GM12892 (cell line): ENCODE measurements around the gene PCDHGA1.
"Not testable (repeated sequence)": the region's sequence is repeated elsewhere in the genome, so short reads cannot be mapped to it uniquely, and the experiment has no call there.

Experiments used
- DNase-seq: peaks from one replicate; pipeline ENCODE4 v3.0.0; 2011; ENCODE audit not compliant: insufficient read length
- FAIRE-seq: peaks from 2 replicates; lab custom pipeline; 2011; peaks lifted over from hg19 to GRCh38; lab: Jason Lieb, UNC
- POLR2A ChIP-seq: IDR thresholded peaks from 2 replicates; pipeline ENCODE4 v1.6.1; 2011; ENCODE audit warnings: low read depth, low read length, control low read depth
- POLR2AphosphoS5 ChIP-seq: IDR thresholded peaks from 2 replicates; pipeline ENCODE4 v1.6.1; 2011; ENCODE audit warnings: low read depth, low read length, control low read depth
- TAF1 ChIP-seq: IDR thresholded peaks from 2 replicates; pipeline ENCODE4 v1.6.1; 2011; ENCODE audit warnings: low read depth, mild to moderate bottlenecking, control low read depth, low read length, borderline replicate concordance

Gene PCDHGA1

DNA sequence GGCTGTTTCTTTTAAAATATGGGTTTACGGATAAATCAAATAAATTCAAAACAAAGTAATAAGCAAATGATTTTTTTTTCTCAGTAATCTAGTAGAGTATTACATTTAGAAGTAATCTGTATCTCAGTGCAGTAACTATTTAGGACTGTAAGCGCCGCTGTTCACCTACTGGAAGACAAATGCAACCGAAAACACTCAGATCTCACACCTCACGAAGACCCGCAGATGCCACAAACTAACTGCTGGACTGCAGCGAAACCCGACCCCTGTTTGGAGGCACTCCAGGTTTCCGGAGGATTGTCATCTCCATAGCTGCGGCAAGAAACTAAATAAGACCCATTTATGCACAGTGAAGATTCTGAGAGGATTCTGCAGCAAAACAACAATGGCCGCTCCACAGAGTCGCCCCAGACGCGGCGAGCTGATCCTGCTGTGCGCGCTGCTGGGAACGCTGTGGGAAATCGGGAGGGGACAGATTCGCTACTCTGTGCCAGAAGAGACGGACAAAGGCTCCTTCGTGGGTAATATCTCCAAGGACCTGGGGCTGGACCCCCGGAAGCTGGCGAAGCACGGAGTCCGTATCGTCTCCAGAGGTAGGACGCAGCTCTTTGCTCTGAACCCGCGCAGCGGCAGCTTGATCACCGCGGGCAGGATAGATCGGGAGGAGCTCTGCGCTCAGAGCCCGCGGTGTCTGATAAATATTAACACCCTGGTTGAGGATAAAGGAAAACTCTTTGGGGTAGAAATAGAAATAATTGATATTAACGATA, 62.3 kb downstream of the PCDHGA1 start, which contains the start of gene PCDHGA8:
Gene PCDHGA8 (plus strand): TSS at position 205 of the 770 bp plus-strand sequence. CDS start 181 bp downstream, at position 386.
- no peak for DNase-seq
- no peak for TF ChIP-seq POLR2A
- TF ChIP-seq TAF1 = no peak
- TF ChIP-seq POLR2AphosphoS5 = no peak
- no peak for FAIRE-seq

DNA sequence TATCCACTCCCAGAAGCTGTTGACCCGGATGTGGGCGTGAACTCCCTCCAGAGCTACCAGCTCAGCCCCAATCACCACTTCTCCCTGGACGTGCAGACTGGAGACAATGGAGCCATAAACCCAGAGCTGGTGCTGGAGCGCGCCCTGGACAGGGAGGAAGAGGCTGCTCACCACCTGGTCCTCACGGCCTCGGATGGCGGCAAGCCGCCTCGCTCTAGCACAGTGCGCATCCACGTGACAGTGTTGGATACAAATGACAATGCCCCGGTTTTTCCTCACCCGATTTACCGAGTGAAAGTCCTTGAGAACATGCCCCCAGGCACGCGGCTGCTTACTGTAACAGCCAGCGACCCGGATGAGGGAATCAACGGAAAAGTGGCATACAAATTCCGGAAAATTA, 63.0 kb downstream of the PCDHGA1 start:
- DNase-seq = no peak
- FAIRE-seq = no peak
- no peak for TF ChIP-seq POLR2AphosphoS5

DNA sequence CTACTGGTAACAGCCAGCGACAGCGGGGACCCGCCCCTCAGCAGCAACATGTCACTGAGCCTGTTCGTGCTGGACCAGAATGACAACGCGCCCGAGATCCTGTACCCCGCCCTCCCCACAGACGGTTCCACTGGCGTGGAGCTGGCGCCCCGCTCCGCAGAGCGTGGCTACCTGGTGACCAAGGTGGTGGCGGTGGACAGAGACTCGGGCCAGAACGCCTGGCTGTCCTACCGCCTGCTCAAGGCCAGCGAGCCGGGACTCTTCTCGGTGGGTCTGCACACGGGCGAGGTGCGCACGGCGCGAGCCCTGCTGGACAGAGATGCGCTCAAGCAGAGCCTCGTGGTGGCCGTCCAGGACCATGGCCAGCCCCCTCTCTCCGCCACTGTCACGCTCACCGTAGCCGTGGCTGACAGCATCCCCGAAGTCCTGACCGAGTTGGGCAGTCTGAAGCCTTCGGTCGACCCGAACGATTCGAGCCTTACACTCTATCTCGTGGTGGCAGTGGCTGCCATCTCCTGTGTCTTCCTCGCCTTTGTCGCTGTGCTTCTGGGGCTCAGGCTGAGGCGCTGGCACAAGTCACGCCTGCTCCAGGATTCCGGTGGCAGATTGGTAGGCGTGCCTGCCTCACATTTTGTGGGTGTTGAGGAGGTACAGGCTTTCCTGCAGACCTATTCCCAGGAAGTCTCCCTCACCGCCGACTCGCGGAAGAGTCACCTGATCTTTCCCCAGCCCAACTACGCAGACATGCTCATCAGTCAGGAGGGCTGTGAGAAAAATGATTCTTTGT, 64.3 kb downstream of the PCDHGA1 start:
- DNase-seq, FAIRE-seq: not testable (repeated sequence)

DNA sequence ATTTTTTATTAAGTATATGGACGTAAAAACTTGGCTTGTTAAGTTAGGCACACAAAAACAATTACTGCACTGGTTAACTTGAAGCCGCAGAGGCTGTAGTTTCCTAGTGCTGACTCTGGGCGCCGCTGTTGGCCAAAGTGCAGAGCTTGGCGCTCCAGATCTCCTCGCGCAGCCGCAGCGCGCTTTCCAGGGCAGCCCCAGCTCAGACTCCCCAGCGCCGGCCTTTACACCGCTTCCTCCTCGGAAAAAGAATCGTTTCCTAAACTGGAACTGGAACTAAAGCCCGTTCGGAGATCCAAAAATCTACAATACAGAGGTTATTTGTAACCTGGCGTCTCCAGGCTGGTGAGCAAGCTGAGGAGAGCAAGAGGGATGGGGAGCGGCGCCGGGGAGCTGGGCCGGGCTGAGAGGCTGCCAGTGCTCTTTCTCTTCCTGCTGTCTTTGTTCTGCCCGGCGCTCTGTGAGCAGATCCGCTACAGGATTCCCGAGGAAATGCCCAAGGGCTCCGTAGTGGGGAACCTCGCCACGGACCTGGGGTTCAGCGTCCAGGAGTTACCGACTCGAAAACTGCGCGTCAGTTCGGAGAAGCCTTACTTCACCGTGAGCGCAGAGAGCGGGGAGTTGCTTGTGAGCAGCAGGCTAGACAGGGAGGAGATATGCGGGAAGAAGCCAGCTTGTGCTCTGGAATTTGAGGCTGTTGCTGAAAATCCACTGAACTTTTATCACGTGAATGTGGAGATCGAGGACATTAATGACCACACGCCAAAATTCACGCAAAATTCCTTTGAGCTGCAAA, 67.6 kb downstream of the PCDHGA1 start, which contains the start of gene PCDHGB5:
Gene PCDHGB5 (plus strand): TSS at position 192 of the 796 bp plus-strand sequence. CDS start 181 bp downstream, at position 373.
- FAIRE-seq (peak; percentile 96), DNase-seq (peak; percentile 35)

DNA sequence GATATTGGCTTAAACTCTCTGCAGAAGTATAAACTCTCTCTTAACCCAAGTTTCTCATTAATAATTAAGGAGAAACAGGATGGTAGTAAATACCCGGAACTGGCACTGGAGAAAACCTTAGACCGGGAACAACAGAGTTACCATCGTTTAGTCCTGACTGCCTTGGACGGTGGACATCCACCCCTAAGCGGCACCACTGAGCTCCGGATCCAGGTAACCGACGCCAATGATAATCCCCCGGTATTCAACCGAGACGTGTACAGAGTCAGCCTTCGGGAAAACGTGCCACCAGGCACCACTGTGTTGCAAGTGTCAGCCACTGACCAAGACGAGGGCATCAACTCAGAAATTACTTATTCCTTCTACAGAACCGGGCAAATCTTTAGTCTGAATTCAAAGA, 68.3 kb downstream of the PCDHGA1 start:
- DNase-seq = no peak
- no peak for FAIRE-seq
- TF ChIP-seq POLR2A (no peak), TAF1 (no peak), POLR2AphosphoS5 (no peak)

DNA sequence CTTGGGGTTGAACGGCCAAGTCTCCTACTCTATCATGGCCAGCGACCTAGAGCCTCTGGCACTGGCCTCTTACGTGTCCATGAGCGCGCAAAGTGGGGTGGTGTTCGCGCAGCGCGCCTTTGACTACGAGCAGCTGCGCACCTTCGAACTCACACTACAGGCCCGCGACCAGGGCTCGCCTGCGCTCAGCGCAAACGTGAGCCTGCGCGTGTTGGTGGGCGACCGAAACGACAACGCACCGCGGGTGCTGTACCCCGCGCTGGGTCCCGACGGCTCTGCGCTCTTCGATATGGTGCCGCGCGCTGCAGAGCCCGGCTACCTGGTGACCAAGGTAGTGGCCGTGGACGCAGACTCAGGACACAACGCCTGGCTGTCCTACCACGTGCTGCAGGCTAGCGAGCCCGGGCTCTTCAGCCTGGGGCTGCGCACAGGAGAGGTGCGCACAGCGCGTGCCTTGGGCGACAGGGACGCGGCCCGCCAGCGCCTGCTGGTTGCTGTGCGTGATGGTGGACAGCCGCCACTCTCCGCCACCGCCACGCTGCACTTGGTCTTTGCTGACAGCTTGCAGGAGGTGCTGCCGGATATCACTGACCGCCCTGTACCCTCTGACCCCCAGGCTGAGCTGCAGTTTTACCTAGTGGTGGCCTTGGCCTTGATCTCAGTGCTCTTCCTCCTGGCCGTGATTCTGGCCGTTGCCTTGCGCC, 69.4 kb downstream of the PCDHGA1 start:
- FAIRE-seq (no peak), DNase-seq (no peak)
- TF ChIP-seq POLR2AphosphoS5 (no peak), TAF1 (no peak), POLR2A (no peak)

DNA sequence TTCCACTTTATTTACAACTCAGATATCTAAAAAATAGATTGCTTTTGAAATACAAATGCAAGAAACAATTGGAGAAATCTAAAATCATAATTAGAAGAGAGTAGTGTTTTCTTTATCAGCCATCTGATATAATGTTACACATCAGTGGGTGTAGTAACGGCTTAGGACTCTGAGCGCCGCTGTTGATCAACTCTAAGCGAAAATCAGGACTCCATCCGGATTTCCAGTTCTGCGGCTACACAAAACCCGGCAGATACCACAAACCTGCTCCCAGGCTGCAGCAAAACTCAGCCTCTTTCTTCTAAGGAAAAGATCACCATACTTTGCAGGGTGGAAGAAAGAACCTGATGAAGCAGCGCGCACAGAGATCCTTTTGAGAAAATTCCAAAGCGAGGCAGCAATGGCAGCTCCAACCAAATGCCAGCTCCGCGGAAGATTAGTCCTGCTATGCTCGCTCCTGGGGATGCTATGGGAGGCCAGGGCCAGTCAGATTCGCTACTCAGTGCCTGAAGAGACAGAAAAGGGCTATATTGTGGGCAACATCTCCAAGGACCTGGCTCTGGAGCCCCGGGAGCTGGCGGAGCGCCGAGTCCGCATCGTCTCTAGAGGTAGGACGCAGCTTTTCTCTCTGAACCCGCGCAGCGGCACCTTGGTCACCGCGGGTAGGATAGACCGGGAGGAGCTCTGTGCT, 72.4 kb downstream of the PCDHGA1 start, which contains the start of gene PCDHGA9:
Gene PCDHGA9 (plus strand): TSS at position 226 of the 691 bp plus-strand sequence. CDS start 175 bp downstream, at position 401.
- FAIRE-seq (no peak), DNase-seq (no peak)
- TF ChIP-seq POLR2AphosphoS5 (no peak), TAF1 (no peak), POLR2A (no peak)

DNA sequence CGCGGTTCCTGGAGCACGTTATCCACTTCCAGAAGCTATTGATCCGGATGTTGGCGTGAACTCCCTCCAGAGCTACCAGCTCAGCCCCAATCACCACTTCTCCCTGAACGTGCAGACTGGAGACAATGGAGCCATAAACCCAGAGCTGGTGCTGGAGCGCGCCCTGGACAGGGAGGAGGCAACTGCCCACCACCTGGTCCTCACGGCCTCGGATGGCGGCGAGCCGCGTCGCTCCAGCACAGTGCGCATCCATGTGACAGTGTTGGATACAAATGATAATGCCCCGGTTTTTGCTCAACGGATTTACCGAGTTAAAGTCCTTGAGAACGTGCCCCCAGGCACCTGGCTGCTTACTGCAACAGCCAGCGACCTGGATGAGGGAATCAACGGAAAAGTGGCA, 73.1 kb downstream of the PCDHGA1 start:
- DNase-seq (no peak), FAIRE-seq (no peak)
- no peak for TF ChIP-seq POLR2AphosphoS5
- TF ChIP-seq TAF1 = no peak
- TF ChIP-seq POLR2A = no peak

DNA sequence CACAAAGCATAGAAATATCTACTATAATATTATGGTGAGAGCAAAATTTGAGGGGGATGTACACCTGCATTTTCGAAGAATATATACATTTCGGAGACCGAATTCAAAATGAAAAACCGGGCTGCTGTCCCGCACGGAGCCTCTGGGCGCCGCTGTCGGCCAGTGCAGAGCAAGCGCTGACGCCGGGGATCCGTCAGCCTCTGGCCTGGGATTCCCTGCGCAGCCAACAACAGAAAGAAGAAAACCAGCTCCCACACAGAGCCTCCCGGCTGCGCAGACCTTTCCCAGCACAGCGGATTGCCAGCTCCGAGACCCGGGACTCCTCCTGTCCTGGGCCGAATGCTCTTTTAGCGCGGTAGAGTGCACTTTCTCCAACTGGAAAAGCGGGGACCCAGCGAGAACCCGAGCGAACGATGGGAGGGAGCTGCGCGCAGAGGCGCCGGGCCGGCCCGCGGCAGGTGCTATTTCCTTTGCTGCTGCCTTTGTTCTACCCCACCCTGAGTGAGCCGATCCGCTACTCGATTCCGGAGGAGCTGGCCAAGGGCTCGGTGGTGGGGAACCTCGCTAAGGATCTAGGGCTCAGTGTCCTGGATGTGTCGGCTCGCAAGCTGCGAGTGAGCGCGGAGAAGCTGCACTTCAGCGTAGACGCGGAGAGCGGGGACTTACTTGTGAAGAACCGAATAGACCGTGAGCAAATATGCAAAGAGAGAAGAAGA, 77.6 kb downstream of the PCDHGA1 start, which contains the start of gene PCDHGB6:
Gene PCDHGB6 (plus strand): TSS at position 232 of the 716 bp plus-strand sequence. CDS start 182 bp downstream, at position 414.
- FAIRE-seq = not testable (repeated sequence)

DNA sequence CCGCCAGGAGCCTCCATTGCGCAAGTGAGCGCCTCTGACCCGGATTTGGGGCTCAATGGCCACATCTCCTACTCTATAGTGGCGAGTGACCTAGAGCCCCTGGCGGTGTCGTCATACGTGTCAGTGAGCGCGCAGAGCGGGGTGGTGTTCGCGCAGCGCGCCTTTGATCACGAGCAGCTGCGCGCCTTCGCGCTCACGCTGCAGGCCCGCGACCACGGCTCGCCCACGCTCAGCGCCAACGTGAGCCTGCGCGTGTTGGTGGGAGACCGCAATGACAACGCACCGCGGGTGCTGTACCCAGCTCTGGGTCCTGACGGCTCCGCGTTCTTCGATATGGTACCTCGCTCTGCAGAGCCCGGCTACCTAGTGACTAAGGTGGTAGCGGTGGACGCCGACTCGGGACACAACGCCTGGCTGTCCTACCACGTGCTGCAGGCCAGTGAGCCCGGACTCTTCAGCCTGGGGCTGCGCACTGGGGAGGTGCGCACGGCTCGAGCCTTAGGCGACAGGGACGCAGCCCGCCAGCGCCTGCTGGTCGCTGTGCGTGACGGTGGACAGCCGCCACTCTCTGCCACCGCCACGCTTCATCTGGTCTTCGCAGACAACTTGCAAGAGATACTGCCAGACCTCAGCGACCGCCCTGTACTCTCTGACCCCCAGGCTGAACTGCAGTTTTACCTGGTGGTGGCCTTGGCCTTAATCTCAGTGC, 79.4 kb downstream of the PCDHGA1 start:
- no peak for TF ChIP-seq TAF1
- TF ChIP-seq POLR2A = no peak
- TF ChIP-seq POLR2AphosphoS5 = no peak
- FAIRE-seq (no peak), DNase-seq (no peak)

More for the DNA sequence above, 77.6 kb downstream of the PCDHGA1 start, which contains the start of gene PCDHGB6:
- not testable (repeated sequence) for DNase-seq
